G401.6 (cell line): ENCODE results near the gene ABCG8.

Experiments
- FAIRE-seq: peaks from 2 replicates; lab custom pipeline; 2012; peaks lifted over from hg19 to GRCh38; lab: Jason Lieb, UNC

ABCG8 gene

DNA sequence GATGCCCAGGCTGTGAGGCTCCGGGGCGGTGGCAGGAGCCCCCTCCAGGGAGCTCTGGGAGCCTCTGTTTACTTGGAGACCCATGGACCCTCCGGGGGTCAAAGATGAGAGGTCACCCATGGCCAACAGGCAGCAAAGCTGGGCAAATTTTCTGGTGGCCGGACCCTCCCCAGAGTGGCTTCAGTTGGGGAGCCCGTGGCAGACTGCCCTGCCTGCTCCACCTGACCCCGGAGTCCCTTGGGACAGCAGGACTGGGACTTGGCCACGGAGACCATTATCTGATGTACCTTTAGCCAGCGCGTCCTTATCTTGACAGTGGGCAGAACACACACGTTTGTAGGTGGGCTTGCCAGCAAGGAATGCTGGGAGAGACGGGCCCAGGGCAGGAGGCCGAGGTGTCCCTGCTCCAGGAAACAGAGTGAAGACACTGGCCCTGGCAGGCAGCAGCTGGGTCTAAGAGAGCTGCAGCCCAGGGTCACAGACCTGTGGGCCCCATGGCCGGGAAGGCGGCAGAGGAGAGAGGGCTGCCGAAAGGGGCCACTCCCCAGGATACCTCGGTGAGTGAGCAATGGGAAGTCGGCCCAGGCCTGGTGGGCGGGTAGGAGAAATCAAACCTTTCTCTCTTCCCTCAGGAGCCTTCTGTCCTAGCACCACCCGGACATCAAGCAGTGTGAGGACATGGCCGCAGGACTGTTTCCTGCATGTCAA lies at the start of gene ABCG8, which contains the start of gene ABCG5:
Gene ABCG8 (plus strand): TSS at position 412 of the 708 bp plus-strand sequence. CDS start 83 bp downstream, at position 495.
Gene ABCG5 (minus strand): TSS at position 280 of the 708 bp plus-strand sequence. CDS start 160 bp downstream, at position 120.
- no peak for FAIRE-seq

DNA sequence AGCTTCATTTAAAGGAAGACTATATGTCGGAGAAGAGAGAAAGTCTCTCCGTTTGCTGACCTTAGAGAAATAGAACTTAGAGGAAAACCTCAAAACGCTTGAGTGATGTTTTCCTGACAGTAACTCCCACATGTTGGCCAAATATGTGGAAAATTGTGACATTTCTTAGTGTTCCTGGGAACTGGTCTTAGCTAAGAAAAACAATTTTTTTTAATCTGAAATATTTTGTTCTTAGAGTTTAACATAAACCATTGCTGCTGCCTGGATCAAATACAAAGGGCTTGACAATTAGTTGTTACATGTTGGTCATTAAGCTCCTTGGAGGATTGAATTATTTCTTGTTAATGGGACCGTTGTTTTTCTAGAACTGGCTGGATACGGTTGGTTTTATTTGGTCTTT lies 48.6 kb upstream of the ABCG8 start:
- no peak for FAIRE-seq

- no peak for FAIRE-seq
These were observed 47.6 kb upstream of the ABCG8 start for GRCh38 chr2:43791035-43791765.

DNA sequence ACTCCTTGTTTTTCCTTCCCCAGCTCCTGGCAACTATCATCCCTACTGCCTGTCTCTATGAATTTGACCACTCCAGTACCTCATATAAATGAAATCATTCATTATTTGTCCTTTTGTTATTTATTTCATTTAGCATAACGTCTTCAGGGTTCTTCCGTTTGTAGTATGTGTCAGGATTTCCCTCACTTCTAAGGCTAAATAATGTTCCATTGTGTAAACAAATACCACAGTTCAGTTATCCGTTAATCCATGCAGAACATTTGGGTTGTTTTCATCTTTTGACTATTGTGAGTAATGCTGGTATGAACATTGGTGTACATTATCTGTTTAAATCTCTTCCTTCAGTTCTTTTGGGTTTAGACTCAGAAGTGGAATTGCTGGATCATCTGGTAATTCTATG lies 46.1 kb upstream of the ABCG8 start:
- no peak for FAIRE-seq

DNA sequence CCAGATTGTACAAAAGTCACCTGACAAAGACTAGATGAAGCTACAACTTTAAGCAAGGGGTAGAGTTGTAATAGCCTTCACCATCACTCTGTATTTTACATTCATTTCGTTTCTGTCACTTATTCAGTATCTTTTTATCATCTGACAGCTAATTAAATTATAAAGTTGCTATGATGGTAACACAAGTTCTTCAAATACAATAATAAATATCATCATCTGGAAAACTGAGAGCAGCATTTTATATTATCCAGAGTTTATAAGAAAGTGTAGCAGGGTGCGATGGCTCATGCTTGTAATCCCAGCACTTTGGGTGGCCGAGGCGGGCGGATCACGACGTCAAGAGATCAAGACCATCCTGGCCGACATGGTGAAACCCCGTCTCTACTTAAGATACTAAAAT lies 43.8 kb upstream of the ABCG8 start:
- FAIRE-seq = no peak

DNA sequence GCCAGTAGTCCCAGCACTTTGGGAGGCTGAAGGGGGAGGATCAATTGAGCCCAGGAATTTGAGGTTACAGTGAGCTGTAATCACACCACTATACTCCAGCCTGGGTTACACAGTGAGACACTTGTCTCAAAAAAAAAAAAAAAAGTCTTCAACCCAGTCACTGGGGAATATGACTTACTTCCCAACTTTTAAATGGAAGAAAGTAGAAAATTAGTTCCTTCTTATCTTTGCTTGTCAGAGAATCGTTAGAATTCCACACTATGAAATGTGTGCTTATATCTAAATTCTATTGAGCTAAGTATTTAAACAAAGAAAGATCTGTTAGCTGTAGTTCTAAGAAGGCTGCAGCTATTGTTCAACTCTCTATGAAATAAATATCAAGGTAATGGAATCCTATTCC lies 42.6 kb upstream of the ABCG8 start:
- no peak for FAIRE-seq

GRCh38 chr2:43798300-43798699 lies 40.5 kb upstream of the ABCG8 start:
- peak; percentile 91 for FAIRE-seq

DNA sequence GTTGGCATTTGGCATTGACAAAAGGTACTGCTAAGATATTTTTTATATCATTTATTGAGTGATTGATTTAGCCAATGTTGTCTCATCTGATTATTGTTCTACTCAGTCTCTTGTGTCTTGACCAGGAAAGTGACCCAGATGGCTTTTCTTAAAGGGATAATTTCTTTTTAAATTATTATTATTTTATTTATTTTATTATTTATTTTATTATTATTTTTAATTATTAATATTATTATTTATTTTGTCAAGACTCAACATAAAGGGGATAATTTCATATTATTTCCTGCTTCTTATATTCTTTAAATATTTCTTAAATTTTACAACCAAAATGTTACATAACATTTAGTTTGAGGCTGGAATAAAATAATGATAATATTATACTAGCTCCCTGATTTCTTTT lies 37.9 kb upstream of the ABCG8 start:
- peak; percentile 92 for FAIRE-seq

DNA sequence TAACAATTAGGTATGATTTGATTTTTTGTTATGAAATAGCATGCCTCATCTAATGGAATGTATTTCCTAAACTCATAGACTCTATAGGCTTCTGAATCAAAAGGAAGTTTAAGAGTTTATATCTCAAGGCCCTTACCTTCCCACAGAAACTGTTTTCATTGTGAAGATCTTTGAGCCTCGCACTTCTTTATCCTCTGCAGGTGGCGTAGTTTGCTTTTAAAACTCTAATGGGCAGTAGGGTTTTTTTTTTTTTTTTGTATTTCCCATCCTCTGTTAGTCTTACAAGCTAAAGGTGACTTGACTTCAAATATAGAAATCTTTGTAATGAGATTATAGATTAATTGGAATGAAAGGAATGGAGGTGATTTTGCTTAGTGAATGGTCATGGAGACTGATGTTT lies 36.6 kb upstream of the ABCG8 start:
- FAIRE-seq = no peak

DNA sequence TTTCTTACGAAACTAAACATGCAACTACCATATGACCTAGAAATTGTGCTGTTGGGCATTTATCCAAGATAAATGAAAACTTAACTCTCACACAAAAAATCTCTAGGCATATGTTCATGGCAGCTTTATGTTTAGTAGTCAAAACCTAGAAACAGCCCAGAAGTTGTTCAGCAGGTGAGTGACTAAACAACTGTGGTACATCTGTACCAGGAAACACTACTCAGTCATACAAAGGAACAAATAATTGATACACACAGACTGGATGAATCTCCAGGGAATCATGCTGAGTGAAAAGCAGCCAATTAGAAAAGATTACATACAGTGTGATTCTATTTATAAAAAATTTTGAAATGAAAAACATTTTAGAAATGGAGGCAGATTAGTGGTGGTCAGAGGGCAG lies 35.7 kb upstream of the ABCG8 start:
- no peak for FAIRE-seq

- FAIRE-seq = no peak
These were observed 32.1 kb upstream of the ABCG8 start for GRCh38 chr2:43806719-43807031.

- no peak for FAIRE-seq
These were observed 28.3 kb upstream of the ABCG8 start for GRCh38 chr2:43810452-43810851.

DNA sequence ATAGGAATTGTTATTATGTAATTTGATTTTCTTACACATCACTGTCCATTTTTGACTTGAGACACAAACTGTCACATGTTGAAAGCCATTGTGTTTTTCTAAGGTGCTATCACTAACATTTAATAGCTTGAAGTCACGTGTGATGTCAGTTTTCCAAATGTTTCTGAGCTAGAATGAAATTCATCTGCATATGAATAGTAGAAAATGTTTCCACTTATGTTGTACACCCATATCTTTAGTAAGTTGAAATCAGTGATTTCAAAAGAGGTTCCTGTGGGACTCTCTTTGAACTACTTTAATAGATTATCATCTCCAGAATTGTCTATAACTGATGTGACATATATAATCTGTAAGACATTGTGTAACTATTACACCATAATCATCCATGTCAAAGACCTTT lies 27.9 kb upstream of the ABCG8 start:
- FAIRE-seq = no peak

- FAIRE-seq = no peak
These were observed 26.8 kb upstream of the ABCG8 start for GRCh38 chr2:43812006-43812405.

DNA sequence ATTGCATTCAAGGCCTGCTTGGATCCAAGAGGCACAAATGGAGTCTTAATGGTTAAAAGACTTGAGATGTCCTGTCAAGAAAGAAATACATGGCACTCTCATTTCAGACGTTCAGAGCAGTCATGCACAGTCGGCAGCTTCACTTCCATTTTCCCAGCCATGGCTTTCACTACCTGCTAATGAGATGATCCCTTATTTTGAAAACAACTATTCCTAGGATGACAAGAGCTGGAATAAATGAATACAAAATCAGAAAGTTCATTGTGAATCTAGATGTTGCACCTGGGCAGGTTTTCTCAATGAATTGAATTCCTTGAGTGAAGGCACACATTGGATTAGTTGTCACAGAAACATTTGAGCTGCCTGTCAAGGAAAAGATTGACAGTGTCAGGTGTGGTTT lies 25.8 kb upstream of the ABCG8 start:
- no peak for FAIRE-seq

- no peak for FAIRE-seq
These were observed 24.1 kb upstream of the ABCG8 start for GRCh38 chr2:43814711-43815110.

DNA sequence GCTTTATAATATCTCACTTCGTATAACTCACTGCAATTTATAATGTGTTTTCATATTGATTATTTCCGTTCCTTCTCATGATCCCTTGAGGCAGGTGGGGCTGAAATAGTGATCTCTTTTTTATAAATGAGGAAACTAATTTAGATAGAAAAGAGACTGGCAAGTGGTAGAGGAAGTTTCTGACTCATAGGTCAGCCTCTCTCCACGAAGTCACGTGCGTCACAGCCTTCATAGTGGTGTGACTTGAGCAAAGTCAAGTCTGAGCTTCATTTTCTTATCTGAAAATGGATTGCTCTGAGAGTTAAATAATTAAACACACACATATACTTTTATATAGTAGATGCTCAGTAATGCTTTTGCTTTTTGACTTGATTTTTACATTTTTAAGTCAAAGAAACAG lies 20.0 kb upstream of the ABCG8 start:
- FAIRE-seq = no peak

GRCh38 chr2:43819491-43820163 lies 19.1 kb upstream of the ABCG8 start:
- no peak for FAIRE-seq

- no peak for FAIRE-seq
These were observed 15.9 kb upstream of the ABCG8 start for GRCh38 chr2:43822839-43823238.

DNA sequence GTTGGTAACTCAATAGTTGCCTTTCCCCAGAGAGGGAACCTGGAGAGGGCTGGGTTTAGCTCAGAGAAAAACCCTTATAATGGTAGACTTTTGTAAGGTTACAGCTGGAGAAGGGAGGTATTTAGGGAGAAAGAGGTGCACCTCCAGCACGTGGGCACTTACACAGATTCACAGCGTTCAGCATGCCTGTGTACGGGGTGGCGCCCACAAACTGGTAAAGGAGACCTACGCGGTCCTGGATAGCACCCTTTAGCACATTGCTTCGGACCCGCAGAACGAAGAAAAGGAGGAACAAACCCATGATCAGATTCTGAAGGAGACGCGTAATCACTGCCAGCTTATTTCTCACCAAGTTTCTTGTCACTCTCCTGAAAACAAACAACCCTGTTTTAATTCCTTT lies 15.0 kb upstream of the ABCG8 start:
- no peak for FAIRE-seq

- FAIRE-seq = no peak
These were observed 14.3 kb upstream of the ABCG8 start for GRCh38 chr2:43824512-43824911.

- no peak for FAIRE-seq
These were observed 13.7 kb upstream of the ABCG8 start for GRCh38 chr2:43824951-43825493.

- no peak for FAIRE-seq
These were observed 12.9 kb upstream of the ABCG8 start for GRCh38 chr2:43825841-43826240.
